Glomerular visceral epithelial cell (primary cell): Measurements from ENCODE around the gene HES7.
A peak's percentile ranks its signal among the peaks of the same experiment; 100 is the strongest.
"Not testable (repeated sequence)": the region's sequence is repeated elsewhere in the genome, so short reads cannot be mapped to it uniquely, and the experiment has no call there.

Experiments used
- DNase-seq: peaks from one replicate; pipeline ENCODE4 v3.0.0-alpha.2; 2016; ENCODE audit errors: extremely low spot score

HES7 gene

DNA sequence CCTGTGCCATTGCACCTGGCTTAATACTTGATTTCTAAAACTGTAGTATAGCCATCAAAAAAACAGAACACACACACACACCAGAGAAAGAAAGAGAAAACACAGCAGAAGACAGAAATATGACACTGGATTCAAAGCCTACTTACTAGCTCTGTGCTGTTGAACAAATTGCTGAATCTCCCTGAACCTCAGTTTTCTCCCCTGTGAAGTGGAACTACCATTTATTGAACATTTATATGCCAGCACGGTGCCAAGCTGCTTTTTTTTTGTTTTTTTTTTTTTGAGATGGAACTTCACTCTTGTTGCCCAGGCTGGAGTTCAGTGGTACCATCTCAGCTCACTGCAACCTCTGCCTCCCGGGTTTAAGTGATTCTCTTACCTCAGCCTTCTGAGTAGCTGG lies 23.1 kb downstream of the HES7 start:
- no peak for DNase-seq

- DNase-seq = no peak
These were observed 23.8 kb downstream of the HES7 start for GRCh38 chr17:8100111-8100510.

GRCh38 chr17:8096541-8096940 lies 27.4 kb downstream of the HES7 start:
- DNase-seq = no peak

GRCh38 chr17:8095361-8095760 lies 28.5 kb downstream of the HES7 start:
- no peak for DNase-seq

DNA sequence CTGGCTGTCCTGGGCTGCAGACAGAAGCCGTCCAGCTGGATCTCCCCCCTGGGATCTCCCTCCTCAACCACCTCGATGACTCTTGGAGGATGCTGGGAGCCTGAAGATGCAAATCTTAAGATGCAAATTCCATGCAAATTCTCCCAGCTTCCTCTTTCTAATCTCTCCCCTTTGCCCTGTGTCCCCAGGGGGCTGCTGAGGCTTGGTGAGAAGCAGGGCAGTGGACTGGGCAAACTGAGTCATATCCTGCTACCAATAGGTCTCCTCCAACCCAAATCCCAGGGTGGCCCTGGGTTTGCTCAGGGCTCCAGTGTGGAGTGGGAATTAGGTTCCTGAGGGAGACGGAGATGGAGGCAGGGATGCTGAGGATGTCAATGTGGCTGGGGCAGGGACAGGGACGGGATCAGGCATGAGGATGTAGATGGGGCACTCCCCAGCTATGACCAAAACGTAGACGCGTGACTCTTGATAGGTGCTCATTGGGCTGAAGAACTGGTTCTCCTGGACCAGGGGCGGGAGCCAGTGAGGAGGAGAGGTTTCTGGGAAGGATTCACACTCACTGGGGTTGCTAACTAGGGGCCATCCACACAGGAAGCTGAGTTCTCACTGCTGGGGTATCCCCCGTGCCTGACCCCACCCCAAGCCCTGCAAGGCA lies 32.7 kb downstream of the HES7 start:
- no peak for DNase-seq

GRCh38 chr17:8089728-8090127 lies 34.2 kb downstream of the HES7 start:
- no peak for DNase-seq

DNA sequence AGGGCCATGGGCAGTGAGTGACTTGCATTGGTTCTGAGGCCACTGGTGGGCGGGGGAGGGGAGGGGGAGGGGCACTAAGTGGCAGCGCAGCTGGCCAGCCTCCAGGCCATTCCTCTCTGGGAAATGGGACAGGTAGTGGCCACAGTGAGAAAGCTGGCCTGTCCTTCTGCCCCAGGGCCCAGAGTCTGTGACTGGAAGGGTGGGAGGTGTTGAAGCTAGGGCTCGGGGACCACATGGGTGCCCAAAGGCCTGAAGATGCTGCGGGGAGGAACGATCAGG lies 36.0 kb downstream of the HES7 start:
- DNase-seq = no peak

DNA sequence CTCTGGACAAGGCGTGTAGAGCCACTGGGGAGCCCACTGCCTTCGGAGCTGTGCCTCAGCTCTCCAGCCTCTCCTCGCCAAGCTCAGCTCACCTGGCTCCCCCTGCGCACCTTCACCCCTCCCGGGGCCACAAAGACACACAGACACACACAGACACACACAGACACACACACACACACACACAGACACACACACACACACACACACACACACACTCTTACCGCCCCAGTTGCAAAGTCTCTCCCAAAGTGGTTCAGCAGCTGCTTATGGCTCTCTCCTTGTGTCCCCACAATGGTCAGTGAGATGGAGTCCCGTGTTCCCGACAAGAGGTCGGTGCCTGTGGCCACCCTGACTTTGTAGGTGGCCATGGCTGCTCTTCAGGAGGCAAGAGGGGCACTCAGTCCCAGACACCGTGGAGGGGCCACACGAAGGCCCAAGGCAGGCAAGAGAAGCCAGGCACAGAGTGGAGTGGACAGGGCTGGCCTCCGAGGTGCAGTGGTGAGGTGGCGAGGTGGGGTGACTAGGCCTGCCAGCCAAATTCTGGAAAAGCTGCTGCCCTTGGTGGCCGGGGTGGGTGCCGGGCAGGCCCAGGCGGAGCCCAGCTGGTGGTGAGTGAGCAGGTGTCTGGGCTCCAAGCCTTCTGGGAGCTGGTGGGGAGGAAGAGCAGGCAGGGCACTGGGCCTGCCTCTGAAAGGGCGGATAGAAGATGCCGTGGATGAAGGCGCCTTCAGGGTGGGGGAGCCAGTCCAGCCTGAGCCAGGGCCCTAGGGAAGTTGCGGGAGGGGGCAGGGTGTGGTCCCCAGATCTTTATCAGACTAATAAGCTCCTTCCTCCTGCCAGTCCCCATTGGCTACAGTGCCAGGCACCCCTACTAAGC lies 36.6 kb downstream of the HES7 start, which contains the start of gene ALOX12B:
ALOX12B (minus strand) TSS at position 642 of the 877 bp plus-strand sequence; CDS start at position 368, 274 bp downstream.
- no peak for DNase-seq

DNA sequence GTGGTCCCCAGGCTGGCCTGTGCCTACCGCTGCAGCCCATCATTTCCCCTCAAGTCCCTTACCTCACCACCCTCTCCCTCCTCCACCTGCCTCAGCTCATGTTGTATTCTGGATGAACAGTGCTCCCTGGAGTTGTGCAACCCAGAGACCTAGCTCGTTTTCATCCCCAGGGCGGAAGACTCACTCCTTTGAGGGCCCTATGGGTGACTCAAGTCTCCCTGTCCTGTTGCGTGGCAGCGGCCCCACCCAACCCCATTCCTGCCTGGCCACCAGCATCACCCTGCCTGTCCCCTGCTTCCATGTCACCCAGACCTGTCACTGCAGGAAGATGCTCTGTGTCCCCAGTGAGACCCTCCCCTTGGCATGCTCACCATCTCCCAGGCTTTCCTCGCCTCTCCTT lies 39.7 kb downstream of the HES7 start:
- DNase-seq = no peak

DNA sequence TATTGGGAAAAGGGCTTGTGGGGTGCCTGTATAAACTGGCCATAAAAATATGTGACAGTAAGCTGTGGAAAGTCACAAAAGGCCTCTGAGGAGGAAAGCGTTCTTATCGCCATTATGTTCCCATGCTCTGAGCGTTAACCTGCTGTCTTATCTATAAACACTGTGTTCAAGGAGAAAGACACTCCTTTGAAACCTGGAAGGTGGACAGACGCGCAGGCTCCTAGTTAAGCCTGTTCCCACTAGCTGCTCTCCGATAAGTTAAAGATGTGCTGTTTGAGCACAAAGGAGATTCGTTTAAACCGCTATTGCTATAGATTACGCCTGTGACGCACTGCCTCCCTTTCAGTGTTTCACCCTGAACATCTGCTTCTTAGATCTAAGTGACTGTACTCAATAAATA lies 41.6 kb downstream of the HES7 start:
- no peak for DNase-seq

GRCh38 chr17:8081876-8082275 lies 42.0 kb downstream of the HES7 start:
- DNase-seq = no peak

- no peak for DNase-seq
These were observed 43.1 kb downstream of the HES7 start for GRCh38 chr17:8080799-8081219.

- no peak for DNase-seq
These were observed 43.6 kb downstream of the HES7 start for GRCh38 chr17:8080208-8080798.

DNA sequence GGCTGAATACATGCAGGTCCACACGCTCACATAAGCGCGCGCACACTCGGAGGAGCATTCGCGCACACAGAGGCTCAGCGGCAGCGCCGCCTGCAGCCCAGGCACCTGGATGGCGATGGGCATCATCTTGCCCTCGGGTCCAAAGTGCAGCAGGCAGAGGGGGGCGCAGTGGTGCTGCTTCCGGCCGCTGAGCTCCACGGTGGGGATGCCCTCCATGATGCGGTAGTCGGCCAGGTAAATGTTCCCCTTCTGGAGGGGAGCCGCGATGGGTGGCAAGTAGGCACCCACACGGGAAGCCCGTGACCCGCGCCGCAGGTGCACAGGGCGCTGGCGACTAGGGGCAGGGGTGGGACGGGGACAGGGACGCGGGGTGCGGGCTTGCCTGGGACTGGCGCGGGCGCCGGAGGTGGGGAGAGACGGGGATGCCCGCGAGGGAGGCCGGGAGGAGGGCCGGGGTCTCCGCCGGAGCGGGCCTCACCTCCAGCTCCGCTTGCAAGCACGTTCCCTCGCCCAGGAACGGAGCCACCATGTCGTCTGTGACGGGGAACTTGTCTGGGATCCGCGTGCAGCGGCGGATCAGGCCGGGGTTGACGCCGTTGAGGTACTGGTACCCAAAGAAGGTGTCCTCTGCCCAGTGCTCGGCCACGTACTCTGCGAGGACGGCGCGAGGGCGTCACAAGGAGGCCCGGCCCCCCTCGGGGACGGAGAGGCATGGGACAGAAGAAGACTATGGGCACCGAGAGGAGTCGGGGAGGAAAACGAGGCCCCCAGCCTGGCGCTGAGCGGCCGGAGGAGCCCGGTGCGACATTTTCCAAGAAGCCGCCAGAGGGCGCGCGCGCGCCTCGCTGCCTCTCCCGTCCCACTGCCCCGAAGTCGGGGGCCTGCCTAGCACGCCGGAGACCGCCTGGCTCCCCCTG lies 44.4 kb downstream of the HES7 start:
- peak; percentile 67 for DNase-seq

- DNase-seq = not testable (repeated sequence)
These were observed 46.0 kb downstream of the HES7 start for GRCh38 chr17:8077939-8078338.

DNA sequence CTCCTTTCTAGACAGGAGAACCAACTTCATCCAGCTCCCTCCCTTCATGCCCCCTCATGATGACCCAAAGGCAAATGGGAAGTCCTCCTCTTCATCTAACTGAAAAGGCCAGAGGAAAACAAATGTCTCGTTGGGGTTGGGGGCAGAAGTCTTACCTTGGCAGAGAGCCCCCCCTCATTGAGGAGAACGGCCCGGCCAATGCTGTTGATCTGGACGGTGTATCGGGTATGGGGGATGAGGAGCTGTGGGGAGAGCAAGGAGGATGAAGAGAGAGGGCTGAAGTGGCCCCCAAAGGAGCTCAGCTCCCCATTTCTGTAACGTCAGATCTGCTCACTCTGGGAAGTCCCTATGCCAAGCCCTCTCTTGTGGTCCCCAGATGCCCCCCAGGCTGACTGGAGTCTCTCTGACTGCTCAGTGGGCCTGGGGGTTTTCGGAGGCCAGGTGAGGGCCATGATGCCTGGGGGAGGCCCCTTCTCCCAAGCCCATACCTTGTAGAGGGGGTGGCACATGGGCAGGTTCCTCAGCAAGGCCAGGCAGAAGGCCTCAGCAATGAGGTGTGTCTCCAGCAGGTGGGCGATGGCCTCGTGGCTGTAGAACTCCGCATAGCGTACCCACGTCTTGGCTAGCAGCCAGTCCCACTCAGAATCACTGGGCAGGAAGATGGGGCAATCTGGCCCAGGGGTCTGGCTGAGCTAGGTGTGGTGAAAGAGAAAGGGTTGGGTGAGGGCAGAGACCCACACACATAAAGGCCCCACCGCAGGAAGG lies 47.2 kb downstream of the HES7 start:
- no peak for DNase-seq

GRCh38 chr17:8075574-8076342 lies 48.1 kb downstream of the HES7 start:
- no peak for DNase-seq

GRCh38 chr17:8075081-8075480 lies 48.8 kb downstream of the HES7 start:
- no peak for DNase-seq

DNA sequence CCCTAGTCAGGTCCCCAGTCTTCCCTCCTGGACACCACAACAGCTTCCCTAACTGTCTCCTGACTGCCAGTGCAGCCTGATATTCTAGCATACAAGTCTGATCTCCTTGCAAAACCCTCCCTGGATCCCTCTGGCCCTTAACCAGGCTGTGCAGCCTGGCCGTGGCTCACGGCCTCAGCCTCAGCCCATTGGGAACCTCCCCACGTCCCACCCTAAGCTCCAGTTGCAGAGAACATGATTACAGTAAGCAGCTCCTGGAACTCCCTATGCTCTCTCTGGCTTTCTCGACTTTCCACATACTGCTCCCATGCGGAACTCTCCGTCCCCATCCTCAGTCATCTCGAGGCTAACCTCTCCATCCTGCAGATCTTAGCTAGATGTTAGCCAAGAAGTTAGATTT lies 49.4 kb downstream of the HES7 start:
- no peak for DNase-seq
